Glomerular endothelial cell (primary cell): ENCODE results near the gene MTMR4. TPM values are rescaled to one million over a fixed set of nuclear protein-coding genes. Genes with fewer than 3 reads are reported as not detected.
"Not testable (repeated sequence)": the region's sequence is repeated elsewhere in the genome, so short reads cannot be mapped to it uniquely, and the experiment has no call there.

Source experiments
- DNase-seq: peaks from one replicate; pipeline ENCODE4 v3.0.0-alpha.2; 2011; ENCODE audit warnings: low read depth, low spot score; ENCODE audit errors: extremely low read depth
- total RNA-seq: library from RNA; depleted of rRNA; stranded (reverse); fragments of >200 nt; gene quantifications from 2 replicates; pipeline ENCODE4 v1.2.3, GENCODE V29; 2015

The MTMR4 gene
- 27.0 and 38.4 TPM in 2 replicates for total RNA-seq

- DNase-seq, result no peak
Observed at GRCh38 chr17:58513965-58514769, at the start of gene MTMR4. TSS of gene MTMR4 (minus strand) at chr17:58514638. CDS start at chr17:58514407, 231 bp downstream.

- no peak for DNase-seq
Observed at GRCh38 chr17:58560511-58560910, 46.1 kb upstream of the MTMR4 start.

DNA sequence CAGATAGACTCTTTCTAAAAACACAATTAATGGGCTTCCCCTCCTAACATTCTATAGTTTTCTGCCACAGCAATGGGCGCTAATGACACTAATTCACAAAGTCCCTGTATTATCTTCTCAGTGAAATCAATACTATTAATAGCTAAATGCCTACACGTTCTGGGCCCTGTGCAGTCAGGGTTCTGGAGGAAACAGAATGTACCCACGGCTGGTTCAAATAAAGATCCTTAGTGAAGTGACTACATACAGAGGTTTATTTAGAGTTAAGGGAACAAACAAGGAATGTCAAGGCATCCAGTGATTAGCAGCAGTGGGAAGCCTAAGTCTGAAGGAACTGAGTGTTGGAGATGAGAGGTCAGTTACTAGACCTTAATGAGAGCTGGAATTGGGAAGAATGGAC is 43.5 kb upstream of the MTMR4 start:
- no peak for DNase-seq

GRCh38 chr17:58556833-58557250 is 42.4 kb upstream of the MTMR4 start:
- DNase-seq, result no peak

GRCh38 chr17:58555109-58555508 is 40.7 kb upstream of the MTMR4 start:
- not testable (repeated sequence) for DNase-seq

- DNase-seq, result no peak
Observed at GRCh38 chr17:58541249-58541648, 26.8 kb upstream of the MTMR4 start.

DNA sequence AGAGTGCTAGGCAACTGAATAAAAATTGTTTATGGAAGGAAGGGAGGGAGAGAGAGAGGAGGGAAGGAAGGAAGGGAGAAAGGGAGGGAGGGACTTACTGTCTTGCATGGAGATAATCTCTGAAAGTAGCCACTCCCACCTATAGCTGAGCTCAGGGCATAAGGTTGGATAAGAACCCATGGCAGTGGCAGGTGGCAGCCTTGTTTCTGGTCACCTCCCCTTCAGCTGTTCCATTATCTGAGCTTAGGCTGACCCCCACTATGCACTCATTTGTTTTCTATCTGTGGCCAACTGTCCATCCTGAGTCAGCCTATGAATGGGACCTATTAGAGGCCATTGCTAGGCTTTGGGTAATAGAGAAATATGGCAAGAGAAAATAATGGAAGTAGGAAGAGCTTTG is 25.3 kb upstream of the MTMR4 start:
- no peak for DNase-seq

GRCh38 chr17:58538811-58539409 is 24.5 kb upstream of the MTMR4 start:
- DNase-seq, result no peak

DNA sequence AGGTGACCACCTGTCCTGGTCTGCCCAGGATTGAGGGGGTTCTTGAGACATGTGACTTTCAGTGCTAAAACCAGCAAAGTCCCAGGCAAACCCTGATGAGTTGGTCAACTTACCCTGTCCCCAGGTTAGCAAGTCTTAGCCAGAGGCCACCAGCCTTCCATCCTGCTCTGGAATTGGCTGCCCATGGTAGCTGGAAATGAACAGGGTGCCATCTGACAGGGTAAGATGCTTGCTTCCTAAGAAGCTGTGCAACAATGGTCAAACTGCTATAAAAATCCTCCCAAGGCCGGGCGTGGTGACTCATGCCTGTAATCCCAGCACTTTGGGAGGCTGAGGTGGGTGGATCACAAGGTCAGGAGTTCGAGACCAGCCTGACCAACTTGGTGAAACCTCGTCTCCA is 22.8 kb upstream of the MTMR4 start:
- no peak for DNase-seq

- no peak for DNase-seq
Observed at GRCh38 chr17:58536542-58536941, 22.1 kb upstream of the MTMR4 start.

DNA sequence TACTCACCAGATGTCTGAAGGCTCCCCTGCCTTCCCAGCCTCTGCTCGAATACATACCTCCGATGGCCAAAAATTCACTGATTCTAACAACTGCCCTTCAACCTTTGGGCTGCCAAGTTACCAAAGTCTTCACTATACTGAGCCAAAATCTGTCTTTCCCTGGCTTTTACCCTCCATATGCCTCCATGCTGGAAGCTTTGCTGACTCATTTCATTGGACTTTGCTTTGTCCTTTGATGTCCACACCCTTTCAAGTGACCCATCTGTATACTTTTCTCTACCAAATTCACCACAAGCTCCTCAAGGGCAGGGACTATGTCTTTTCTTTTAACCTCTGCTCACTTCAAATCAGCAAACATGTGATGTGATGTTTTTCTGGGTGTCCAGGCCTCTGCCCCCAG is 21.0 kb upstream of the MTMR4 start:
- DNase-seq, result no peak

DNA sequence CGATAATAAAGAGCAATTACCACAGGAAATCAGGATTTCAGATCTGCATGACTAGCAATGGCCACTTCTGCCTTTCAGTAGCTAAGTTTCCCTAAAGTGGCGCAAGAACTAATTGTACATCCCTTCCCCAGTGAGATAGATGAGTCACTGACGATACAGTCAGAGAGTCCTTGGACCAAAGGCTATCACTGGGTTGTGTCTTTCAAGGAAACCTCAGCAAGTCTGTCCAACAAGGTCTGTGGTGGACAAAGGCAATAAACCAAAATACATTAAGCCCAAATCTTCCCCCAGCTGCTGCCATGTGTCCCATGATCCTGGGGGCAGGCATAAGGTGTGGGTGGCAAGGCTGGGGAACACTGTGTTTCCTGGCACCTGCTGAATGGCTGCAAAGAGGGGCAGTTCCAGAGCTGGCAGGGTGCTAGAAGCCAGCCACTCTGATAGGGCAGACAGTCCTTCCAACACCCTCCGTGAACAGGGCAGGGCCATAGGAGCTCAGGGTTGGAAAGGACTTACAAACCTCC is 20.5 kb upstream of the MTMR4 start:
- DNase-seq, result no peak

DNA sequence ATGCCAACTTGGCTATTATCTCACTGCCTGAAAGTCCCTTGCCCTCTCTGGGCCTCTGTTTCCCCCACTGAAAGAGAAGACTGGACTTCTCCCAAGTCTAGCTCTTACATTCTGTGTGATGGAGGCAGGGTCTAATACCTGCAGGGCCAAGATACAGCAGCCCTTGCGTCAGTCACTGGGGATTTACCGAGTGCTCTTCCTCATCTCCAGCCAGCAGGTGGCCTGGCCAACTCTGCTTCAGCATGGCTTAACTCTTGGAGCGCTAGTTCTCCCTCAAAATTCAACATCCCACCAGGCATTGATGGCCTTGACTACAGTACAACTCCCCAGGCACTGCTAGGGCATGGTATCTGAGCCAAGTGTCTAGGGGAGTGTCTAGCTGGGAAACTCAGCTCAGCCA is 19.9 kb upstream of the MTMR4 start:
- DNase-seq, result no peak

GRCh38 chr17:58533616-58534188 is 19.3 kb upstream of the MTMR4 start:
- no peak for DNase-seq

- no peak for DNase-seq
Observed at GRCh38 chr17:58532555-58532951, 18.1 kb upstream of the MTMR4 start.

- DNase-seq, result no peak
Observed at GRCh38 chr17:58531661-58532554, 17.5 kb upstream of the MTMR4 start.

GRCh38 chr17:58531122-58531521 is 16.7 kb upstream of the MTMR4 start:
- no peak for DNase-seq

GRCh38 chr17:58530655-58531054 is 16.2 kb upstream of the MTMR4 start:
- no peak for DNase-seq

DNA sequence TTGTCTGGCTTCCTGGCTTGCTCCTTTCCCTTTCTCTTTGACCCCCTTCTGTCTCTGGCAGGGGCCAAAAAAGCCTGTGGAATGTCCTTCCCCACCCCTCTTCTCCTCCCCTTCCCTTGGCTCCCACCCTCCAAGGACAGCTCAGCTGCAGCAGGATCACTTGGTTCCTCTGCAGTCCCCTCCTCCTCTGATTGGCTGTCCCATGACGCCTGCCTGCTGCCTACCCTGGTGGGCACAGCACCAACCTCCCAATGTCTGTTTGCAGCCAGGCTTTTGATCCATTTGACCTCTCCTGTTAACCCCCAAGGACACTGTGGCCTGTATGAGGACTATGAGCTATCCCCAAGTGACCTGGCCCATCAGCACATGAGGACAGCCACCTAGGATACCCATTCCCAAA is 14.8 kb upstream of the MTMR4 start:
- DNase-seq, result no peak

GRCh38 chr17:58528443-58528842 is 14.0 kb upstream of the MTMR4 start:
- DNase-seq, result no peak

GRCh38 chr17:58527949-58528348 is 13.5 kb upstream of the MTMR4 start:
- DNase-seq, result no peak
